PC-3 (cell line): Measurements from ENCODE around the gene BOD1.

Source experiments
- CTCF ChIP-seq: fragments of 300-600 bp; sonication (generic); conservative IDR thresholded peaks from 2 replicates; pipeline ENCODE4 v1.5.1; 2017; ENCODE audit warnings: antibody characterized with exemption, low read depth, mild to moderate bottlenecking, low read length
- EZH2 ChIP-seq: fragments of 300-600 bp; sonication (generic); IDR thresholded peaks from one replicate; pipeline ENCODE4 v1.6.1; 2017; ENCODE audit warnings: antibody characterized with exemption, mild to moderate bottlenecking, low read length; ENCODE audit not compliant: unreplicated experiment

- TF ChIP-seq CTCF (no peak), EZH2 (no peak)
Measured at GRCh38 chr5:173646692-173647091, 30.2 kb upstream of the BOD1 start.
